ENCODE measurements around the gene CD300LD. TPM values are rescaled to one million over a fixed set of nuclear protein-coding genes. Genes with fewer than 3 reads are reported as not detected.
"Not testable (repeated sequence)": the region's sequence is repeated elsewhere in the genome, so short reads cannot be mapped to it uniquely, and the experiment has no call there.

The CD300LD gene
- total RNA-seq, 1 donor from 2014 or later, result not detected

DNA sequence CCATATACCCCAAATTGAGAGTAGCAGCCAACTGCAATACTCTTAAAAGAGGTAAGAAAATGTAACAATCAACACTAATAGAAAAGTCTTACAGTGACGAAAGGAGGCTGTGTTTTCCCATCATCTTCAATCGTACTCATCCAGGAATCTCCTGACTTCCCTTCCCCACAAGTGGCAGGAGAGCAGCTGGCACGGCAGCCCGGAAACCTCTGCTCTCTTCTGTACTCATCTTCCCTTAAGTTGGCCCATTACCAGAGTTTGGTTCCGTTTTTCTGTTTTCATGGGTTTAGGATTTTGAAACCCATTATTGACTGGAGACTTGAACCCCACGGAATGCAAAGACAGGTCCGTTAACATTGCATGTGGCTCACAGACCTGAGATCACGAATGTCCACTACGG is 13.1 kb downstream of the CD300LD start:
- peaks cover 7% of the 10 kb centered on the region for H3K36me3 Mint-ChIP-seq (ENCODE audit: unreplicated experiment)
- peaks cover 10% of the 10 kb centered on the region for H3K27me3 Mint-ChIP-seq (ENCODE audit: unreplicated experiment)
- H3K4me3 Mint-ChIP-seq (ENCODE audit: unreplicated experiment), result no peak overlapping the region
- TF ChIP-seq, protein P1, sequence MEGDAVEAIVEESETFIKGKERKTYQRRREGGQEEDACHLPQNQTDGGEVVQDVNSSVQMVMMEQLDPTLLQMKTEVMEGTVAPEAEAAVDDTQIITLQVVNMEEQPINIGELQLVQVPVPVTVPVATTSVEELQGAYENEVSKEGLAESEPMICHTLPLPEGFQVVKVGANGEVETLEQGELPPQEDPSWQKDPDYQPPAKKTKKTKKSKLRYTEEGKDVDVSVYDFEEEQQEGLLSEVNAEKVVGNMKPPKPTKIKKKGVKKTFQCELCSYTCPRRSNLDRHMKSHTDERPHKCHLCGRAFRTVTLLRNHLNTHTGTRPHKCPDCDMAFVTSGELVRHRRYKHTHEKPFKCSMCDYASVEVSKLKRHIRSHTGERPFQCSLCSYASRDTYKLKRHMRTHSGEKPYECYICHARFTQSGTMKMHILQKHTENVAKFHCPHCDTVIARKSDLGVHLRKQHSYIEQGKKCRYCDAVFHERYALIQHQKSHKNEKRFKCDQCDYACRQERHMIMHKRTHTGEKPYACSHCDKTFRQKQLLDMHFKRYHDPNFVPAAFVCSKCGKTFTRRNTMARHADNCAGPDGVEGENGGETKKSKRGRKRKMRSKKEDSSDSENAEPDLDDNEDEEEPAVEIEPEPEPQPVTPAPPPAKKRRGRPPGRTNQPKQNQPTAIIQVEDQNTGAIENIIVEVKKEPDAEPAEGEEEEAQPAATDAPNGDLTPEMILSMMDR (IDR thresholded peaks at IDR 0.05; ENCODE audit: partially characterized antibody, unreplicated experiment), result no peak
- no peak for DNase-seq
- no peaks in the 10 kb centered on the region for H3K4me1 Mint-ChIP-seq (ENCODE audit: low read depth, unreplicated experiment)
- peaks cover 2% of the 10 kb centered on the region for H3K9me3 Mint-ChIP-seq (ENCODE audit: unreplicated experiment)
- no peak overlapping the region for H3K27ac Mint-ChIP-seq (ENCODE audit: unreplicated experiment)

DNA sequence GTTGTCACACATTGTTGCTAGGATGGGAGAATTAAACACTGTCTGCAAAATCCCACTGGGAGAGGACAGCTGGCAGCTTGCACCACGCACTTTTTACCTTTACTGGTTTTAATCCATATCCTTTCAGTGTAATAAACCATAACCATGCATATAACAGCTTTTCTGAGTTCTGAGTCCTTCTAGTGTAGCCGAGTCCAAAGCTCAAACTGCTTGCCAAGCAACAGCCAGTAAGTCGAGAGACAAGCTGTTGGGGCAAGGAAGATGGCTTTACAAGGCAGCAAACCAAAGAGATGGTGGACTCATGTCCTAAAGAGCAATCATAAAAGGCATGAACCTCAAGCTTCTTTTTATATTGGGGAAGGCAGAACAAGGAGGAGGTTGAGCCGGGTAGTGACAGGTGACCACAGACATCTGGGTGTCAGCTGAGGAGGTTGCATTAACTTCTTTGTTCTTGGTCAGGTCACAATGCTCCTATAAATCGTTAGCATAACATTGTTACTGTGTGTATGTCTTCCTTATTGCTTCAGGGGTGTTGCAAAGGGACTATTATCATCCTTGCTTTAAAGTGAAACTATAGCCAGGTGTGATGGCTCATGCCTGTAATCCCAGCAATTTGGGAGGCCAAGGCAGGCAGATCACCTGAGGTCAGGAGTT is 17.5 kb downstream of the CD300LD start:
- Mint-ChIP-seq H3K9me3 (ENCODE audit: unreplicated experiment) (peaks cover 2% of the 10 kb centered on the region), H3K36me3 (ENCODE audit: unreplicated experiment) (no peaks in the 10 kb centered on the region), H3K4me3 (ENCODE audit: unreplicated experiment) (no peak overlapping the region), H3K27ac (ENCODE audit: unreplicated experiment) (no peak overlapping the region), H3K4me1 (ENCODE audit: low read depth, unreplicated experiment) (peaks cover 3% of the 10 kb centered on the region), H3K27me3 (ENCODE audit: unreplicated experiment) (peaks cover 7% of the 10 kb centered on the region)
- no peak for DNase-seq
- TF ChIP-seq, protein P1 (IDR thresholded peaks at IDR 0.05; ENCODE audit: partially characterized antibody, unreplicated experiment), result no peak

DNA sequence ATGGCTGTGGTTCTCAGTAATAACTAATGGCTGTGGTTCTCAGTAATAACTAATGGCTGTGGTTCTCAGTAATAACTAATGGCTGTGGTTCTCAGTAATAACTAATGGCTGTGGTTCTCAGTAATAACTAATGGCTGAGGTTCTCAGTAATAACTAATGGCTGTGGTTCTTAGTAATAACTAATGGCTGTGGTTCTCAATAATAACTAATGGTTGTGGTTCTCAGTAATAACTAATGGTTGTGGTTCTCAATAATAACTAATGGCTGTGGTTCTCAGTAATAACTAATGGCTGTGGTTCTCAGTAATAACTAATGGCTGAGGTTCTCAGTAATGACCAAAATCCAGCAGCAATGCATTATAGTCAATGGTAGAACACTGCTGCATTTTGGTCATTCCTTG is 18.4 kb downstream of the CD300LD start:
- not testable (repeated sequence) for DNase-seq; H3K4me1 Mint-ChIP-seq (ENCODE audit: low read depth, unreplicated experiment); H3K36me3 Mint-ChIP-seq (ENCODE audit: unreplicated experiment); H3K27me3 Mint-ChIP-seq (ENCODE audit: unreplicated experiment); H3K4me3 Mint-ChIP-seq (ENCODE audit: unreplicated experiment); H3K27ac Mint-ChIP-seq (ENCODE audit: unreplicated experiment); H3K9me3 Mint-ChIP-seq (ENCODE audit: unreplicated experiment)

DNA sequence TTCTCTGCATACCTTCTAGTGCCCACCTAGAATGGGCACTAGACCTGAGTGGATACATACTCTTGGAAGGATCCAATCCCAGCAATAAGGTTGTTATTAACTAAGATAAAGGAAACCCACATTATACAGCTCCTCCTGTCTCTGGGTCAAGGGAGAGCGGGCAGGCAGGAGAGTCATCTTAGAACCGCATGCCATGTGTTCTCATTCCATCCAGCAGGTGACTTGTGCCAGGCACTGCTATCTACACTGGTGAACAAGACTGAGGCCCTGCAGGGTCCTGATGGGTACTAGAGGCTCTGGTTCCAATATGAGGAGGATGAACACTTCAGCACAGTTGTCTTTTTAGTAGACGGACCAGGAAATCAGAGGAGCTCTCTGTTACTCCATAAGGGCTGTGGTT is 18.9 kb downstream of the CD300LD start:
- Mint-ChIP-seq H3K36me3 (ENCODE audit: unreplicated experiment) (peaks cover 3% of the 10 kb centered on the region), H3K4me3 (ENCODE audit: unreplicated experiment) (no peak overlapping the region), H3K4me1 (ENCODE audit: low read depth, unreplicated experiment) (peaks cover 8% of the 10 kb centered on the region), H3K27ac (ENCODE audit: unreplicated experiment) (no peak overlapping the region), H3K27me3 (ENCODE audit: unreplicated experiment) (peaks cover 5% of the 10 kb centered on the region), H3K9me3 (ENCODE audit: unreplicated experiment) (peaks cover 2% of the 10 kb centered on the region)
- DNase-seq, result no peak
- TF ChIP-seq, protein P1 (IDR thresholded peaks at IDR 0.05; ENCODE audit: partially characterized antibody, unreplicated experiment), result no peak

DNA sequence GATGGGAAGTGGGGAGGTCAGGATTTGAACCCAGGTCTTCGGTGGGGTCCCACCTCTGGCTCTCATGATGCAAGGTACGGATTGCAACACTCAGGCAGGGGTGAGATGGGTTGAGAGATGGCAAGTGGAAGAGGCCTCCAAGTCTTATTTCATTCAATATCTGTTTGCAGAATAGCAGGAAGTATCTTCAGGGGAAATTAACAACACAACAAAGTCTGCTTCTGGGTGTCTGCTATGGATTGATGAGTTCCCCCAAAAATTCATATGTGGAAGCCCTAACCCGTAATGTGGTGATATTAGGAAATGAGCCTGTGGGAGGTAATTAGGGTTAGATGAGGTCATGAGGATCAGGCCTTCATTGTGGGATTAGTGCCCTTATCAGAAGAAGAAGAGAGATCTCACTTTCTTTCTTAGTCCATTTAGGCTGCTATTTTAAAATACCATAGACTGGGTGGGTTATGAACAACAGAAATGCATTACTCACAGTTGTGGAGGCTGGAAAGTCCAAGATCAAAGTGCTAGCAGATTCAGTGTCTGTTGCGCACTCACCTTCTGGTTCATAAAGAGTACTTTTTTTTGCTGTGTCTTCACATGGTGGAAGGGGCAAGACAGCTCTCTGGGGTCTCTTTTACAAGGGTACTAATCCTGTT is 20.3 kb downstream of the CD300LD start:
- DNase-seq, result no peak
- Mint-ChIP-seq H3K4me3 (ENCODE audit: unreplicated experiment) (no peak overlapping the region), H3K9me3 (ENCODE audit: unreplicated experiment) (no peaks in the 10 kb centered on the region), H3K27me3 (ENCODE audit: unreplicated experiment) (peaks cover 3% of the 10 kb centered on the region), H3K36me3 (ENCODE audit: unreplicated experiment) (peaks cover 5% of the 10 kb centered on the region), H3K4me1 (ENCODE audit: low read depth, unreplicated experiment) (peaks cover 11% of the 10 kb centered on the region), H3K27ac (ENCODE audit: unreplicated experiment) (no peak overlapping the region)
- TF ChIP-seq, protein P1 (IDR thresholded peaks at IDR 0.05; ENCODE audit: partially characterized antibody, unreplicated experiment), result no peak
